SK-N-SH treated with all-trans-retinoic acid at 6 μM for 48 hours (cell line): Measurements from ENCODE around the gene TADA2A.
"Not testable (repeated sequence)": the region's sequence is repeated elsewhere in the genome, so short reads cannot be mapped to it uniquely, and the experiment has no call there.

ENCODE experiments used
- ARNTL ChIP-seq: fragments of 450-650 bp; formaldehyde crosslinking; IDR thresholded peaks from 2 replicates; pipeline ENCODE4 v1.5.0; 2020; ENCODE audit warnings: low read depth, mild to moderate bottlenecking, moderate library complexity, borderline replicate concordance
- BACH2 ChIP-seq: fragments of 250-450 bp; sonication (Bioruptor Pico); IDR thresholded peaks from 2 replicates; pipeline ENCODE4 v1.9.0; 2021; ENCODE audit warnings: mild to moderate bottlenecking, borderline replicate concordance
- CREB5 ChIP-seq: fragments of 250-450 bp; sonication (Bioruptor Pico); IDR thresholded peaks from 2 replicates; pipeline ENCODE4 v1.5.1; 2020; ENCODE audit warnings: low read depth, mild to moderate bottlenecking, moderate library complexity
- CSRNP3 ChIP-seq: fragments of 250-450 bp; sonication (Bioruptor Pico); IDR thresholded peaks from 2 replicates; pipeline ENCODE4 v1.5.1; 2021; ENCODE audit warnings: mild to moderate bottlenecking, moderate library complexity
- GLIS3 ChIP-seq: fragments of 250-450 bp; sonication (Bioruptor Pico); IDR thresholded peaks from 2 replicates; pipeline ENCODE4 v1.5.0; 2020; ENCODE audit warnings: mild to moderate bottlenecking, moderate library complexity
- ISL1 ChIP-seq: fragments of 250-450 bp; sonication (Bioruptor Pico); IDR thresholded peaks from 2 replicates; pipeline ENCODE4 v2.1.2; 2022; ENCODE audit warnings: mild to moderate bottlenecking, moderate library complexity
- PATZ1 ChIP-seq: fragments of 250-450 bp; sonication (Bioruptor Pico); IDR thresholded peaks from 2 replicates; pipeline ENCODE4 v1.8.0; 2020; ENCODE audit warnings: mild to moderate bottlenecking, moderate library complexity, borderline replicate concordance
- POU6F1 ChIP-seq: fragments of 250-450 bp; sonication (Bioruptor Pico); IDR thresholded peaks from 2 replicates; pipeline ENCODE4 v1.8.0; 2021; ENCODE audit warnings: low read depth, mild to moderate bottlenecking, moderate library complexity, borderline replicate concordance
- PPARA ChIP-seq: fragments of 250-450 bp; sonication (Bioruptor Pico); IDR thresholded peaks from 2 replicates; pipeline ENCODE4 v1.5.0; 2020; ENCODE audit warnings: mild to moderate bottlenecking, borderline replicate concordance
- RARB ChIP-seq: fragments of 250-450 bp; sonication (Bioruptor Pico); IDR thresholded peaks from 2 replicates; pipeline ENCODE4 v1.8.0; 2021; ENCODE audit warnings: mild to moderate bottlenecking, moderate library complexity
- ZC3H10 ChIP-seq: fragments of 250-450 bp; sonication (Bioruptor Pico); IDR thresholded peaks from 2 replicates; pipeline ENCODE4 v1.5.1; 2021; ENCODE audit warnings: mild to moderate bottlenecking, moderate library complexity
- ZFP3 ChIP-seq: fragments of 250-450 bp; sonication (Bioruptor Pico); IDR thresholded peaks from 2 replicates; pipeline ENCODE4 v1.5.0; 2020; ENCODE audit warnings: mild to moderate bottlenecking, moderate library complexity

- not testable (repeated sequence) for TF ChIP-seq PPARA (CRISPR knock-in tag); PATZ1; ISL1 (CRISPR knock-in tag); ZC3H10; BACH2 (CRISPR knock-in tag); ARNTL (CRISPR knock-in tag); CSRNP3 (CRISPR knock-in tag); ZFP3 (CRISPR knock-in tag); GLIS3 (CRISPR knock-in tag); RARB (CRISPR knock-in tag); CREB5 (CRISPR knock-in tag); POU6F1 (CRISPR knock-in tag)
Observed at GRCh38 chr17:37408145-37408479, 1.4 kb downstream of the TADA2A start.
